Right lobe of liver (tissue), 6 donors: ENCODE data around the gene LIMS1. TPM values are rescaled to one million over a fixed set of nuclear protein-coding genes. Genes with fewer than 3 reads are reported as not detected.

Experiments
- ATAC-seq, 4 donors: fragments of 200-7000 bp; cut with Tn5 transposase; one replicate each; pipeline ENCODE4 v1.9.1; 2020; ENCODE audit warnings: mild to moderate bottlenecking in 4 of 4, moderate library complexity in 4 of 4
- DNase-seq, 3 donors: peaks; one replicate each; pipeline ENCODE4 v3.0.0-alpha.2; 2020
- H3K27ac ChIP-seq, 3 donors: fragments of 200-600 bp; one replicate each; pipeline ENCODE4 v1.8.0; 2022
- H3K27me3 ChIP-seq, 2 donors: fragments of 200-600 bp; one replicate each; pipeline ENCODE4 v1.8.0; 2022
- H3K36me3 ChIP-seq, 4 donors: fragments of 200-600 bp; sonication (generic) in 1 of 4; one replicate each; pipeline versions ENCODE4 v1.5.1 to v1.8.0; 2017 to 2022; ENCODE audit warnings: control low read depth in 1 of 4
- H3K4me1 ChIP-seq, 4 donors: fragments of 200-600 bp; sonication (generic) in 1 of 4; one replicate each; pipeline versions ENCODE4 v1.5.1 to v1.8.0; 2017 to 2022; ENCODE audit warnings: control low read depth in 1 of 4
- H3K4me3 ChIP-seq, 3 donors: fragments of 200-600 bp; one replicate each; pipeline ENCODE4 v1.8.0; 2022
- H3K9me3 ChIP-seq, 4 donors: fragments of 200-600 bp; sonication (generic) in 1 of 4; one replicate each; pipeline versions ENCODE4 v1.5.1 to v1.8.0; 2017 to 2022; ENCODE audit warnings: control low read depth in 1 of 4
- POLR2A ChIP-seq: fragments of 450-650 bp; IDR thresholded peaks from one replicate; pipeline ENCODE4 v1.6.1; 2017; ENCODE audit warnings: antibody characterized with exemption, mild to moderate bottlenecking
- WGBS: methylation state at CpG from one replicate; pipeline ENCODE4 v1.1.6; 2018; ENCODE audit warnings: low coverage, low lambda C conversion rate; ENCODE audit not compliant: insufficient coverage; ENCODE audit errors: missing lambda C conversion rate; 5-methylcytosine and 5-hydroxymethylcytosine counted together
- intact Hi-C, 2 donors: fragments of 100-400 bp; cut with DNase I; formaldehyde crosslinking; loops; one replicate each; pipeline versions ENCODE4 v1.11.2 to v1.14.1; 2022
- total RNA-seq, 6 experiments: library from RNA; depleted of rRNA in 2 of 6; stranded (reverse); fragments of >200 nt in 2 of 6; fragmentation: NEBNext Ultra II Directional in 3 of 6; extraction: Animal tissue kit (Norgen Biotek cat#: 25700) in 3 of 6; gene quantifications; one replicate each; pipeline versions ENCODE4 v1.1.0 to v1.2.4, GENCODE V29; 2016 to 2023
- TF ChIP-seq, protein P1 (sequence below), 4 donors: fragments of 200-600 bp in 3 of 4; fragments of 450-650 bp in 1 of 4; IDR thresholded peaks; one replicate each; pipeline versions ENCODE4 v1.5.1 to v1.8.0; 2016 to 2022; ENCODE audit warnings: antibody characterized with exemption in 4 of 4, mild to moderate bottlenecking in 2 of 4
- donor health status: DM: no; HTN: yes; CAD: no.
- donor health status: DM: no; HTN: no; CAD: no.
- donor health status: DM: no; HTN: no; CAD: no.
- donor health status: DM: no; HTN: yes; CAD: no.
- donor health status: DM: no; HTN: yes; CAD: no.

Gene LIMS1
- total RNA-seq, 6 experiments from 2014 or later = 15.7 to 33.0 (median 18.7) TPM

GRCh38 chr2:108619925-108620620, 85.8 kb downstream of the LIMS1 start:
- WGBS = 68% methylated on average over 6 of the region's 8 CpGs
- no peak overlapping the region for H3K27ac ChIP-seq
- intact Hi-C loops = no loop called here
- H3K36me3 ChIP-seq = no peaks in the 10 kb centered on the region
- no peaks in the 10 kb centered on the region for H3K27me3 ChIP-seq
- TF ChIP-seq POLR2A = no peak
- TF ChIP-seq, protein P1, sequence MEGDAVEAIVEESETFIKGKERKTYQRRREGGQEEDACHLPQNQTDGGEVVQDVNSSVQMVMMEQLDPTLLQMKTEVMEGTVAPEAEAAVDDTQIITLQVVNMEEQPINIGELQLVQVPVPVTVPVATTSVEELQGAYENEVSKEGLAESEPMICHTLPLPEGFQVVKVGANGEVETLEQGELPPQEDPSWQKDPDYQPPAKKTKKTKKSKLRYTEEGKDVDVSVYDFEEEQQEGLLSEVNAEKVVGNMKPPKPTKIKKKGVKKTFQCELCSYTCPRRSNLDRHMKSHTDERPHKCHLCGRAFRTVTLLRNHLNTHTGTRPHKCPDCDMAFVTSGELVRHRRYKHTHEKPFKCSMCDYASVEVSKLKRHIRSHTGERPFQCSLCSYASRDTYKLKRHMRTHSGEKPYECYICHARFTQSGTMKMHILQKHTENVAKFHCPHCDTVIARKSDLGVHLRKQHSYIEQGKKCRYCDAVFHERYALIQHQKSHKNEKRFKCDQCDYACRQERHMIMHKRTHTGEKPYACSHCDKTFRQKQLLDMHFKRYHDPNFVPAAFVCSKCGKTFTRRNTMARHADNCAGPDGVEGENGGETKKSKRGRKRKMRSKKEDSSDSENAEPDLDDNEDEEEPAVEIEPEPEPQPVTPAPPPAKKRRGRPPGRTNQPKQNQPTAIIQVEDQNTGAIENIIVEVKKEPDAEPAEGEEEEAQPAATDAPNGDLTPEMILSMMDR (IDR thresholded peaks at IDR 0.05) = no peak
- DNase-seq (no peak), ATAC-seq (no peak)
- H3K4me3 ChIP-seq = no peak overlapping the region
- H3K9me3 ChIP-seq = no peaks in the 10 kb centered on the region
- H3K4me1 ChIP-seq = peaks cover 0 to 7% (median 0%) of the 10 kb centered on the region in 4 donors

DNA sequence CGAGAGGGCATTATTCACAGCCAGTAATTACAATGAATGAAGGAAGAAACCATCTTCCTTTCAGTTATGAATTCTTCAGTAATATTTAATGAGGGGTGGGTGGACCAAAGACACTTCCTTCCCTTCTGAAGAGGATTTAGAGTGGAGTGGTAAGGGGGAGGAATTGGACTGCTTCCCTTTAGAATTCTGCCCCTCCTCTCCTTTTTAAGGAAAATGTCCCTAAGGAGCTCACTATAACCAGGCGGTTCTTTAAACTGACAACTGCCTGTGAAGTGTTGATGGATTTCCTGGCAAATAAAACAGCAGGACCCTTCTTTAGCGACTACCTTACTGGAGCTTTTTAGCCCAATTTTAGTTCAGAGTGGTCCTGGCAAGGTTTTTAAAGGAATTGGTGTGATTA, 86.4 kb downstream of the LIMS1 start:
- intact Hi-C loops = no loop called here
- Histone ChIP-seq H3K27ac (no peak overlapping the region), H3K9me3 (no peaks in the 10 kb centered on the region), H3K36me3 (no peaks in the 10 kb centered on the region), H3K4me1 (peaks cover 0 to 7% (median 0%) of the 10 kb centered on the region in 4 donors), H3K27me3 (no peaks in the 10 kb centered on the region), H3K4me3 (no peak overlapping the region)
- 51% methylated on average over 3 of the region's 3 CpGs for WGBS
- DNase-seq (no peak), ATAC-seq (peak in 1 of 4 donors; percentile 9)
- TF ChIP-seq, protein P1 (IDR thresholded peaks at IDR 0.05) = no peak
- TF ChIP-seq POLR2A = no peak

DNA sequence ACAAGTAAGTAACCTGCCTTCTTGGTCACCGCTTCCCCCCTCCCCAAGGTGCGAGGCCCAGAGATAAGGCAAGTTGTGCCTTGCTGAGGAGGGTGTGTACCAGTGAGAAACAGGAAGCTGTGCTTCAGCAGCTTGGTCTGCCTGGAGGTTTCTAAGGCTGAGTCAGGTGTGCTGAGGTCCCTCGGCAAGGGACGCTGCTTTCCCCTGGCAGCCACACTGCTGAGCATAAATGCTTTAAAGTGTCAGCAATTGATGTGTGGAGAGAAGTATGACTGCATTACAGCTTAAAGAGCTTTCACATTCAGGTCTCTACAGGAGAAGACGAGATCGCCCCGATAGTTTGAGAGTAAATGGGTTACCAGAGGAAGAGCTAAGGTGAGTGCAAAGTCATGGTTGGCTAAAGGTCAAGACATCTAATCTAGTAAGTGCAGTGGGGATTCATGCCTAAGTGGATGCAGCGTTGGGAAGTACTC, 86.9 kb downstream of the LIMS1 start:
- DNase-seq (no peak), ATAC-seq (peak; percentile 56 to 82 (median 69))
- Histone ChIP-seq H3K27ac (no peak overlapping the region), H3K4me1 (peaks cover 0 to 7% (median 0%) of the 10 kb centered on the region in 4 donors), H3K9me3 (no peaks in the 10 kb centered on the region), H3K27me3 (no peaks in the 10 kb centered on the region), H3K36me3 (no peaks in the 10 kb centered on the region), H3K4me3 (no peak overlapping the region)
- no peak for TF ChIP-seq POLR2A
- TF ChIP-seq, protein P1 (IDR thresholded peaks at IDR 0.05) = no peak
- WGBS = 45% methylated on average over 8 of the region's 8 CpGs
- intact Hi-C loops = no loop called here

GRCh38 chr2:108621687-108622681, 87.7 kb downstream of the LIMS1 start:
- TF ChIP-seq, protein P1 (IDR thresholded peaks at IDR 0.05) = no peak
- no peak for TF ChIP-seq POLR2A
- Histone ChIP-seq H3K36me3 (no peaks in the 10 kb centered on the region), H3K4me1 (peaks cover 0 to 7% (median 0%) of the 10 kb centered on the region in 4 donors), H3K27ac (no peak overlapping the region), H3K4me3 (no peak overlapping the region), H3K27me3 (no peaks in the 10 kb centered on the region), H3K9me3 (no peaks in the 10 kb centered on the region)
- DNase-seq (no peak), ATAC-seq (no peak)
- 72% methylated on average over 2 of the region's 2 CpGs for WGBS
- intact Hi-C loops = no loop called here
